Endothelial cell (in vitro differentiated cells): ENCODE measurements around the gene LARP4. TPM values are rescaled to one million over a fixed set of nuclear protein-coding genes. Genes with fewer than 3 reads are reported as not detected.
"Not testable (repeated sequence)": the region's sequence is repeated elsewhere in the genome, so short reads cannot be mapped to it uniquely, and the experiment has no call there.

Experiments used
- DNase-seq: peaks from one replicate; pipeline ENCODE4 v3.0.0; 2021; ENCODE audit warnings: low spot score
- H3K27ac Mint-ChIP-seq: one replicate; pipeline ENCODE4 v1.8.0; 2021; ENCODE audit warnings: mixed read lengths, inconsistent platforms; ENCODE audit not compliant: unreplicated experiment
- H3K27me3 Mint-ChIP-seq: one replicate; pipeline ENCODE4 v1.8.0; 2021; ENCODE audit warnings: mild to moderate bottlenecking, moderate library complexity, mixed read lengths, inconsistent platforms; ENCODE audit not compliant: unreplicated experiment
- H3K36me3 Mint-ChIP-seq: one replicate; pipeline ENCODE4 v1.8.0; 2021; ENCODE audit warnings: mild to moderate bottlenecking, low read depth, mixed read lengths, inconsistent platforms; ENCODE audit not compliant: unreplicated experiment
- H3K4me1 Mint-ChIP-seq: one replicate; pipeline ENCODE4 v1.8.0; 2021; ENCODE audit warnings: mild to moderate bottlenecking, mixed read lengths, inconsistent platforms; ENCODE audit not compliant: unreplicated experiment
- H3K4me3 Mint-ChIP-seq: one replicate; pipeline ENCODE4 v1.8.0; 2021; ENCODE audit warnings: mild to moderate bottlenecking, mixed read lengths, inconsistent platforms; ENCODE audit not compliant: unreplicated experiment
- H3K9me3 Mint-ChIP-seq: one replicate; pipeline ENCODE4 v1.8.0; 2021; ENCODE audit warnings: mixed read lengths, inconsistent platforms; ENCODE audit not compliant: unreplicated experiment
- total RNA-seq: library from RNA; stranded (reverse); fragmentation: NEBNext Ultra II Directional; extraction: Animal tissue kit (Norgen Biotek cat#: 25700); gene quantifications from one replicate; pipeline ENCODE4 v1.2.1, GENCODE V29; 2021; ENCODE audit not compliant: unreplicated experiment
- TF ChIP-seq, protein P1 (sequence below): fragments of 200-600 bp; sonication (generic); IDR thresholded peaks from one replicate; pipeline ENCODE4 v1.5.0; 2021; ENCODE audit warnings: antibody characterized with exemption; ENCODE audit not compliant: unreplicated experiment

The LARP4 gene
- total RNA-seq, 1 donor from 2014 or later = 38.0 TPM

DNA sequence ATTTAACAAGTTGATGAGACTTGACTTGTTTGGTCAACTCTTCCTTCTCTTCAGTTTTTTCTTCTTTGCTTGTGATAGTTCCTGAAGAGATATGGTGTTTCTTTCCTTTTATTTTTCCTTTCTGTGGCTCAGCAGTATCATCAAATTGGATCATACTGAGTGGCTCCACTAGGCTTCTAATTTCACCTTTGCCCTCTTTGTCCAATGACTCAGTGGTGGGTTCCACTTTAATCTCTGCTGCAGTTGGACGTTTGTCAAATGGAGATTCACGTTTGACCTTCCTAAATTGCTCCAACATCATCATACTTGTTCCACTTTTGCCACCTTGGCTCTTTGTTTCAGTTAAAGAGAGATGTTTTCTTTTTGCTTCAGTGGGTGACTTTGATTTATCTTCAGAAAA is 45.8 kb upstream of the LARP4 start:
- TF ChIP-seq, protein P1, sequence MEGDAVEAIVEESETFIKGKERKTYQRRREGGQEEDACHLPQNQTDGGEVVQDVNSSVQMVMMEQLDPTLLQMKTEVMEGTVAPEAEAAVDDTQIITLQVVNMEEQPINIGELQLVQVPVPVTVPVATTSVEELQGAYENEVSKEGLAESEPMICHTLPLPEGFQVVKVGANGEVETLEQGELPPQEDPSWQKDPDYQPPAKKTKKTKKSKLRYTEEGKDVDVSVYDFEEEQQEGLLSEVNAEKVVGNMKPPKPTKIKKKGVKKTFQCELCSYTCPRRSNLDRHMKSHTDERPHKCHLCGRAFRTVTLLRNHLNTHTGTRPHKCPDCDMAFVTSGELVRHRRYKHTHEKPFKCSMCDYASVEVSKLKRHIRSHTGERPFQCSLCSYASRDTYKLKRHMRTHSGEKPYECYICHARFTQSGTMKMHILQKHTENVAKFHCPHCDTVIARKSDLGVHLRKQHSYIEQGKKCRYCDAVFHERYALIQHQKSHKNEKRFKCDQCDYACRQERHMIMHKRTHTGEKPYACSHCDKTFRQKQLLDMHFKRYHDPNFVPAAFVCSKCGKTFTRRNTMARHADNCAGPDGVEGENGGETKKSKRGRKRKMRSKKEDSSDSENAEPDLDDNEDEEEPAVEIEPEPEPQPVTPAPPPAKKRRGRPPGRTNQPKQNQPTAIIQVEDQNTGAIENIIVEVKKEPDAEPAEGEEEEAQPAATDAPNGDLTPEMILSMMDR = no peak
- peaks cover 5% of the 10 kb centered on the region for H3K27me3 Mint-ChIP-seq
- no peak overlapping the region for H3K27ac Mint-ChIP-seq
- H3K9me3 Mint-ChIP-seq = no peaks in the 10 kb centered on the region
- H3K4me1 Mint-ChIP-seq = no peaks in the 10 kb centered on the region
- H3K4me3 Mint-ChIP-seq = no peak overlapping the region
- no peak for DNase-seq
- no peaks in the 10 kb centered on the region for H3K36me3 Mint-ChIP-seq

DNA sequence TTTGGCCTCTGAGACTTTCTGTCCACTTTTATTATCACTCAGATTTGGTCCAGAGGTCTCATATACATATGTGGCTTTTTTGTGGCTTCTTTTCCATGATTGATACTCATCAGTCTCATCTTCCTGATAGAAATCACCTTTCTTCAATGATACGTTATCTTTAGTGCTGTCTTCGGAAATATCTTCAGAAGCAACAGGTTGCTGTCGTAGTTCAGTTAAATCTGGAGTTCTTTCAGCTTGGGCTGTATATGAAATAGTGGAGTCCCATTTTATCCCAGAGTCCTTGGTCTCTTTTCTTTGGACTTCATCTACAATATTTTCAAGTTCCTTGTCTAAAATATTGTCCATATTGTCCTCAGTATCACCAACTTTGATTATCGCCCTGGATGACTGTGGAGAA is 45.3 kb upstream of the LARP4 start:
- H3K9me3 Mint-ChIP-seq = no peaks in the 10 kb centered on the region
- H3K27me3 Mint-ChIP-seq = peaks cover 5% of the 10 kb centered on the region
- H3K4me3 Mint-ChIP-seq = no peak overlapping the region
- H3K27ac Mint-ChIP-seq = no peak overlapping the region
- DNase-seq = no peak
- no peaks in the 10 kb centered on the region for H3K36me3 Mint-ChIP-seq
- no peaks in the 10 kb centered on the region for H3K4me1 Mint-ChIP-seq
- TF ChIP-seq, protein P1 = no peak

DNA sequence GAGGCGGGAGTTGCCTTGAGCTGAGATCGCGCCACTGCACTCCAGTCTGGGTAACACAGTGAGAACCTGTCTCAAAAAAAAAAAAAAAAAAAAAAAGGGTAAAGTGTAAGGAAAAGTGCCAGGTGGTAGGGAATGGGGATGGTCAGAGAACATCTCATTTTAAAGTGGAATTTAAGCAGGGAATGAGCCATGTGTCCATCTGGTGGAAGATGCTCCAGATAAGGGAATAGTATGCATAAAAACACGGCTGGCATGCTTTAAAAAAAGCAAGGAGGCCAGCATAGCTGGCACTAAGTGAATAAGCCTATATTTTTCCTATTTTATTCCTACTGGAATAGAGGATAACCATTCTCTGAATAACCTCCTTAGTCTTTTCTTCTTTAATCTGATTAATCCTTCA is 38.0 kb upstream of the LARP4 start:
- Mint-ChIP-seq H3K4me1 (no peaks in the 10 kb centered on the region), H3K9me3 (no peaks in the 10 kb centered on the region), H3K27me3 (peaks cover 5% of the 10 kb centered on the region), H3K27ac (no peak overlapping the region), H3K36me3 (no peaks in the 10 kb centered on the region), H3K4me3 (no peak overlapping the region)
- no peak for DNase-seq
- TF ChIP-seq, protein P1 = no peak

DNA sequence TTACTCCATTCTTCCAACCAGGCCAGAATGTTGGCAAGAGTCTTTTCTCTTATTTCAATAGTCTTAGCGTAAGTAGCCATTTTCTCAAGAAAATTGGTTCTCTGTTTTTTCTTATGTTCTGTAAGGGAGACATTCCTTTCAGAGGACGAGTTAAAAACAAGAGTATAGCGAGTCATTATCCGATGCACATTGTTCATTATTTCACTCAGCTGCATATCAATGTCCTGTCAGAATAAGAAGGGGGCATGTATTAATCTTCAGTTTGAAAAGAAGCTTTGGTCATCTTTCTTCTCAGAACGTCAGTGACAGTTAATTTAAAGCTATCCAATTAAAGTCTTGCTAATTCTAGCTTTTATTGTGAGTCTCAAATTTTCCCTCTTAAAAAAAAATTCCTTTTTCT is 37.5 kb upstream of the LARP4 start:
- Mint-ChIP-seq H3K4me3 (no peak overlapping the region), H3K27me3 (peaks cover 5% of the 10 kb centered on the region), H3K9me3 (no peaks in the 10 kb centered on the region), H3K4me1 (no peaks in the 10 kb centered on the region), H3K27ac (no peak overlapping the region), H3K36me3 (no peaks in the 10 kb centered on the region)
- TF ChIP-seq, protein P1 = no peak
- DNase-seq = no peak

DNA sequence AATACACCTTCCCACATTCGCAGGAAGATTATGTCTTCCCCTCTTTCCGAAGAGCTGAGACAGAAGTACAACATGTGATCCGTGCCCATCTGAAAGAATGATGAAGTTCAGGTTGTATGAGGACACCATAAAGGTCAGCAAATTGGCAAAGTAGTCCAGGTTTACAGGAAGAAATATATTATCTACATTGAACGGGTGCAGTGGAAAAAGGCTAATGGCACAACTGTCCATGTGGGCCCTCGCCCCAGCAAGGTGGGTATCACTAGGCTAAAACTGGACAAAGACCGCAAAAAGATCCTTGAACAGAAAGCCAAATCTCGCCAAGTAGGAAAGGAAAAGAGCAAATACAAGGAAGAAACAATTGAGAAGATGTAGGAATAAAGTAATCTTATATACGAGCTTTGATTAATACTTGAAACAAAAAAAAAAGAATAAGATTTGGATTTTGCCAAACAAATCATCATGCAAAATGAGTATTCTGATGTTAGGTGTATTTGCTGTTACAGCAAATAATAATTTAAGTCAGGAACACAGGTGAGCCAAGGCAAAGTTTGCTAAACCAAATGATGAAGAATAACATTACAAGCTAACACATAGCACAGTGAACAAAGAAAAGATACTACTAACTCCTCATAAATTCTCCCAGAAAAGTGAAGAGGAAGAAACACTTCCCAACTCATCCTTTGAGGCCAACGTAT is 34.8 kb upstream of the LARP4 start:
- Mint-ChIP-seq H3K4me3 (no peak overlapping the region), H3K4me1 (no peaks in the 10 kb centered on the region), H3K36me3 (no peaks in the 10 kb centered on the region), H3K27ac (no peak overlapping the region), H3K9me3 (no peaks in the 10 kb centered on the region), H3K27me3 (no peaks in the 10 kb centered on the region)
- TF ChIP-seq, protein P1 = no peak
- no peak for DNase-seq

DNA sequence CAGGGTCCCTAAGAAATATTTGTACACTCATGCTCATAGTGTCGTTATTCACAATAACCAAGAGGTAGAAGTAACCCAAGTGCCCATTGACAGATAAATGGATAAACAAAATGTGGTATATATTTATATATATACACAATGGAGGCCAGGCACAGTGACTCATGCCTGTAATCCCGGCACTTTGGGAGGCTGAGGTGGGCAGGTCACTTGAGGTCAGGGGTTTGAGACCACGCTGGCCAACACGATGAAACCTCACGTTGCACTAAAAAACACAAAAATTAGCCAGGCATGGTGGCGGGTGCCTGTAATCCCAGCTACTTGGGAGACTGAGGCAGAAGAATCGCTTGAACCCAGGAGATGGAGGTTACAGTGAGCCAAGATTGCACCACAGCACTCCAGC is 30.0 kb upstream of the LARP4 start:
- not testable (repeated sequence) for DNase-seq, H3K4me3 Mint-ChIP-seq

More for the DNA sequence above, 30.0 kb upstream of the LARP4 start:
- H3K27ac Mint-ChIP-seq, H3K4me1 Mint-ChIP-seq, H3K36me3 Mint-ChIP-seq, H3K27me3 Mint-ChIP-seq, H3K9me3 Mint-ChIP-seq: not testable (repeated sequence)
